ENCODE measurements around the gene CDV3. TPM values are rescaled to one million over a fixed set of nuclear protein-coding genes. Genes with fewer than 3 reads are reported as not detected.
"Not testable (repeated sequence)": the region's sequence is repeated elsewhere in the genome, so short reads cannot be mapped to it uniquely, and the experiment has no call there.

The CDV3 gene
- 100 to 1,000 TPM in 3 of 4 donors, 10 to 100 TPM in 1; 93.1 to 120 (median 111) TPM for total RNA-seq
- 100 to 1,000 TPM in 1 of 3 donors, 10 to 100 TPM in 2; 63.7 to 105 (median 74.2) TPM for polyA plus RNA-seq

GRCh38 chr3:133573629-133574194 lies at the start of gene CDV3:
CDV3 (plus strand) TSS chr3:133573686; CDS start chr3:133574045, 359 bp downstream.
- peak; percentile 55 to 68 for TF ChIP-seq POLR2A (IDR thresholded peaks at IDR 0.05)
- no peak for TF ChIP-seq CTCF (IDR thresholded peaks at IDR 0.05)
- peak; percentile 93 to 96 (median 95) for TF ChIP-seq POLR2AphosphoS5 (IDR thresholded peaks at IDR 0.05)
- Histone ChIP-seq H3K27me3 (no peaks in the 10 kb centered on the region), H3K4me1 (peaks cover 0 to 71% (median 50%) of the 10 kb centered on the region in 4 donors), H3K9me3 (no peaks in the 10 kb centered on the region), H3K36me3 (peaks cover 0 to 31% (median 6%) of the 10 kb centered on the region in 4 donors), H3K4me3 (peak within 1 kb of the TSS; percentile 75 to 86 (median 80)), H3K27ac (peak within 1 kb of the TSS; percentile 93 to 98 (median 96))
- WGBS, 2 donors = 0 to 1% methylated on average over 81 of the region's 81 CpGs
- intact Hi-C loops (cut with DNase I) = loop anchor here (5.0 to 10.0 kb wide), 8 partner anchors 101 to 1156 kb away; partner anchors contain the start of genes ANAPC13, CEP63, DNAJC13 and NPHP3
- DNase-seq = no peak

GRCh38 chr3:133523758-133524157 lies 49.7 kb upstream of the CDV3 start:
- 15 to 50% methylated on average over 3 of the region's 3 CpGs for WGBS, 2 donors
- H3K36me3 ChIP-seq; intact Hi-C loops (cut with DNase I): not testable (repeated sequence)

GRCh38 chr3:133525435-133525834 lies 48.1 kb upstream of the CDV3 start:
- H3K4me1 ChIP-seq = peaks cover 0 to 10% (median 0%) of the 10 kb centered on the region in 4 donors
- H3K27ac ChIP-seq = no peak overlapping the region
- no peak for DNase-seq
- no peaks in the 10 kb centered on the region for H3K9me3 ChIP-seq
- H3K4me3 ChIP-seq = no peak overlapping the region
- TF ChIP-seq POLR2AphosphoS5 (IDR thresholded peaks at IDR 0.05) (no peak), POLR2A (IDR thresholded peaks at IDR 0.05) (no peak), EP300 (IDR thresholded peaks at IDR 0.05) (no peak), CTCF (IDR thresholded peaks at IDR 0.05) (no peak)
- H3K27me3 ChIP-seq = no peaks in the 10 kb centered on the region
- intact Hi-C loops (cut with DNase I) = no loop called here
- H3K36me3 ChIP-seq = no peaks in the 10 kb centered on the region

More at GRCh38 chr3:133523758-133524157, 49.7 kb upstream of the CDV3 start:
- H3K4me1 ChIP-seq, DNase-seq, H3K4me3 ChIP-seq, H3K27me3 ChIP-seq, H3K9me3 ChIP-seq, H3K27ac ChIP-seq: not testable (repeated sequence)

- no peak for DNase-seq
- Histone ChIP-seq H3K9me3 (no peaks in the 10 kb centered on the region), H3K4me3 (no peak overlapping the region), H3K27ac (peak overlapping the region in 1 of 4 donors; percentile 5), H3K27me3 (no peaks in the 10 kb centered on the region), H3K36me3 (no peaks in the 10 kb centered on the region), H3K4me1 (peaks cover 0 to 10% (median 0%) of the 10 kb centered on the region in 4 donors)
- intact Hi-C loops (cut with DNase I) = no loop called here
- TF ChIP-seq CTCF (IDR thresholded peaks at IDR 0.05) (no peak), EP300 (IDR thresholded peaks at IDR 0.05) (no peak), POLR2A (IDR thresholded peaks at IDR 0.05) (no peak), POLR2AphosphoS5 (IDR thresholded peaks at IDR 0.05) (no peak)
- 16 to 54% methylated on average over 6 of the region's 6 CpGs for WGBS, 2 donors
Observed at GRCh38 chr3:133527081-133527715, 46.3 kb upstream of the CDV3 start.

GRCh38 chr3:133529809-133530208 lies 43.7 kb upstream of the CDV3 start:
- Histone ChIP-seq H3K4me1 (peaks cover 0 to 10% (median 0%) of the 10 kb centered on the region in 4 donors), H3K27me3 (no peaks in the 10 kb centered on the region), H3K27ac (no peak overlapping the region), H3K4me3 (no peak overlapping the region), H3K36me3 (no peaks in the 10 kb centered on the region), H3K9me3 (no peaks in the 10 kb centered on the region)
- DNase-seq = no peak
- intact Hi-C loops (cut with DNase I) = no loop called here
- WGBS, 2 donors = 96 to 98% methylated on average over 2 of the region's 2 CpGs
- TF ChIP-seq EP300 (IDR thresholded peaks at IDR 0.05) = no peak
- no peak for TF ChIP-seq CTCF (IDR thresholded peaks at IDR 0.05)
